Astrocyte (in vitro differentiated cells and primary cell): ENCODE data around the gene LZTR1. TPM values are rescaled to one million over a fixed set of nuclear protein-coding genes. Genes with fewer than 3 reads are reported as not detected.

ENCODE experiments used
- DNase-seq: peaks from one replicate; pipeline ENCODE4 v3.0.0-alpha.2; 2010; ENCODE audit warnings: low read depth
- FAIRE-seq: peaks from 2 replicates; lab custom pipeline; 2011; peaks lifted over from hg19 to GRCh38; lab: Jason Lieb, UNC
- H2AFZ ChIP-seq: 2 replicates; pipeline ENCODE4 v1.6.0; 2012; ENCODE audit warnings: low read depth, low read length, inconsistent platforms
- H3K27ac ChIP-seq: 2 replicates; pipeline ENCODE4 v1.5.1; 2011; ENCODE audit warnings: low read depth, low read length, inconsistent platforms
- H3K27me3 ChIP-seq: 2 replicates; pipeline ENCODE4 v1.6.0; 2011; ENCODE audit warnings: low read length, inconsistent platforms; ENCODE audit not compliant: insufficient read depth
- H3K36me3 ChIP-seq: 2 replicates; pipeline ENCODE4 v1.5.1; 2011; ENCODE audit warnings: low read length, inconsistent platforms; ENCODE audit not compliant: insufficient read depth
- H3K4me1 ChIP-seq: 2 replicates; pipeline ENCODE4 v1.5.1; 2011; ENCODE audit warnings: low read length, inconsistent platforms; ENCODE audit not compliant: insufficient read depth
- H3K4me2 ChIP-seq: 2 replicates; pipeline ENCODE4 v1.6.0; 2012; ENCODE audit warnings: low read length, inconsistent platforms
- H3K4me3 ChIP-seq: 2 replicates; pipeline ENCODE4 v1.5.1; 2011; ENCODE audit warnings: low read depth, mild to moderate bottlenecking, low read length, inconsistent platforms; ENCODE audit not compliant: insufficient read depth
- H3K79me2 ChIP-seq: 2 replicates; pipeline ENCODE4 v1.6.0; 2012; ENCODE audit warnings: mild to moderate bottlenecking, low read length, inconsistent platforms; ENCODE audit not compliant: insufficient read depth
- H3K9ac ChIP-seq: 2 replicates; pipeline ENCODE4 v1.6.0; 2012; ENCODE audit warnings: mild to moderate bottlenecking, low read length, inconsistent platforms
- H3K9me3 ChIP-seq: 2 replicates; pipeline ENCODE4 v1.5.1; 2012; ENCODE audit warnings: low read depth, mild to moderate bottlenecking, low read length, inconsistent platforms; ENCODE audit not compliant: insufficient read depth
- H4K20me1 ChIP-seq: 2 replicates; pipeline ENCODE4 v1.6.0; 2012; ENCODE audit warnings: low read length, inconsistent platforms; ENCODE audit not compliant: insufficient read depth
- H3K27ac Mint-ChIP-seq: one replicate; pipeline ENCODE4 v1.8.0; 2021; ENCODE audit warnings: mild to moderate bottlenecking, mixed read lengths; ENCODE audit not compliant: unreplicated experiment
- H3K27me3 Mint-ChIP-seq: one replicate; pipeline ENCODE4 v1.8.0; 2021; ENCODE audit warnings: low read depth, mixed read lengths; ENCODE audit not compliant: unreplicated experiment
- H3K36me3 Mint-ChIP-seq: one replicate; pipeline ENCODE4 v1.8.0; 2021; ENCODE audit warnings: low read depth, mixed read lengths; ENCODE audit not compliant: unreplicated experiment
- H3K4me1 Mint-ChIP-seq: one replicate; pipeline ENCODE4 v1.8.0; 2021; ENCODE audit warnings: low read depth, mixed read lengths; ENCODE audit not compliant: unreplicated experiment
- H3K4me3 Mint-ChIP-seq: one replicate; pipeline ENCODE4 v1.8.0; 2021; ENCODE audit warnings: mild to moderate bottlenecking, moderate library complexity, mixed read lengths; ENCODE audit not compliant: unreplicated experiment
- H3K9me3 Mint-ChIP-seq: one replicate; pipeline ENCODE4 v1.8.0; 2021; ENCODE audit warnings: mild to moderate bottlenecking, mixed read lengths; ENCODE audit not compliant: unreplicated experiment
- CTCF ChIP-seq: IDR thresholded peaks from 2 replicates; pipeline ENCODE4 v1.5.1; 2011; ENCODE audit warnings: low read depth, mild to moderate bottlenecking, inconsistent platforms, low read length, moderate library complexity; ENCODE audit not compliant: insufficient read depth
- EZH2 ChIP-seq: IDR thresholded peaks from 2 replicates; pipeline ENCODE4 v1.6.1; 2012; ENCODE audit warnings: mild to moderate bottlenecking, low read length, inconsistent platforms; ENCODE audit not compliant: insufficient read depth
- total RNA-seq: library from RNA; stranded (reverse); gene quantifications from 2 replicates; pipeline ENCODE4 v1.2.1, GENCODE V29; 2021

The LZTR1 gene
- total RNA-seq, 1 donor from 2014 or later, result 62.0 TPM

- Mint-ChIP-seq H3K4me1 (peaks cover 4% of the 10 kb centered on the region), H3K27ac (no peak overlapping the region), H3K9me3 (no peaks in the 10 kb centered on the region), H3K4me3 (peak overlapping the region; percentile 82), H3K27me3 (peaks cover under 1% of the 10 kb centered on the region), H3K36me3 (peaks cover 3% of the 10 kb centered on the region)
- Histone ChIP-seq H3K79me2 (peaks cover 6% of the 10 kb centered on the region), H3K27me3 (no peaks in the 10 kb centered on the region), H3K4me2 (peak overlapping the region; percentile 96), H3K36me3 (peaks cover 9% of the 10 kb centered on the region), H4K20me1 (peaks cover 23% of the 10 kb centered on the region), H3K9me3 (no peaks in the 10 kb centered on the region), H3K9ac (peak overlapping the region; percentile 65), H3K4me3 (peak overlapping the region; percentile 56), H2AFZ (peak overlapping the region; percentile 77), H3K27ac (no peak overlapping the region), H3K4me1 (peaks cover 14% of the 10 kb centered on the region)
- no peak for TF ChIP-seq EZH2
- no peak for TF ChIP-seq CTCF
- FAIRE-seq (no peak), DNase-seq (no peak)
These were observed 24.2 kb upstream of the LZTR1 start for GRCh38 chr22:20957683-20958431.

DNA sequence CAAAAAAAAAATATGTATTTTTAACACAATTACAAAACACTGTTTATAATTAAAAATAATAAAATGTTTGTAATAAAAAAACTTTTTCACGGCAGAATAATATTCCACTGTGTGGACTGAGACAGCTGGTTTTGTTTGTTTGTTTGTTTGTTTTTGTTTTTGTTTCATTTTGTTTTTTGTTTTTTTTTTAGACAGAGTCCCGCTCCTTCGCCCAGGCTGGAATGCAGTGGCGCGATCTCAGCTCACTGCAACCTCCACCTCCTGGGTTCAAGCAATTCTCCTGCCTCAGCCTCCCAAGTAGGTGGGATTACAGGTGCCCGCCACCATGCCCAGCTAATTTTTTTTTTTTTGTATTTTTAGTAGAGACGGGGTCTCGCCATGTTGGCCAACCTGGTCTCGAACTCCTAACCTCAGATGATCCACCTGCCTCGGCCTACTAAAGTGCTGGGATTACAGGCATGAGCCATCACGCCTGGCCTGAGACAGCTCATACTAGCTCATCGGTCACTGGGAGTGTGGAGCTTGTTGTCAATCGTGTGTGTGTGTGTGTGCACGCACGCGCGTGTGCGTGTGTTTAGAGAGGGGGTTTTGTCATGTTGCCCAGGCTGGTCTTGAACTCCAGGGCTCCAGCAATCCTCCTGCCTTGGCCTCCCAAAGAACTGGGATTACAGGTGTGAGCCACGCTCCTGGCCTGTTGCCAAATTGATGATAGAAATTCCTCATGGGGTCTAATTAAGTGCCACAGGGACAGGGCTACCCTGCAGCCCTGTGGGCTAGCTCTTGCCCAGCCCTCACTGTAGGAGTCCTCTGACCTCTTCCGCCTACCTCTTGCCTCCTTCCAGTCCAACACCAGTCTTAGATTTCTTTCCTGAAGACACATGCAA lies 22.3 kb upstream of the LZTR1 start:
- Mint-ChIP-seq H3K27ac (no peak overlapping the region), H3K9me3 (no peaks in the 10 kb centered on the region), H3K4me3 (no peak overlapping the region), H3K4me1 (peaks cover 4% of the 10 kb centered on the region), H3K36me3 (peaks cover 3% of the 10 kb centered on the region), H3K27me3 (peaks cover 18% of the 10 kb centered on the region)
- no peak overlapping the region for H2AFZ ChIP-seq
- no peak overlapping the region for H3K4me3 ChIP-seq
- no peak overlapping the region for H3K27ac ChIP-seq
- DNase-seq (no peak), FAIRE-seq (no peak)
- peaks cover 9% of the 10 kb centered on the region for H3K27me3 ChIP-seq
- no peaks in the 10 kb centered on the region for H3K36me3 ChIP-seq
- no peak overlapping the region for H3K4me2 ChIP-seq
- peaks cover 8% of the 10 kb centered on the region for H4K20me1 ChIP-seq
- no peak overlapping the region for H3K9ac ChIP-seq
- H3K4me1 ChIP-seq, result peaks cover 14% of the 10 kb centered on the region
- H3K79me2 ChIP-seq, result no peaks in the 10 kb centered on the region
- no peak for TF ChIP-seq EZH2
- TF ChIP-seq CTCF, result no peak
- no peaks in the 10 kb centered on the region for H3K9me3 ChIP-seq
